GM18867 (cell line): ENCODE measurements around the gene PIM2.

ENCODE experiments used
- ATAC-seq: cut with Tn5 transposase; IDR thresholded peaks from one replicate; pipeline ENCODE4 v1.9.1; 2021; ENCODE audit warnings: mild to moderate bottlenecking, moderate library complexity; ENCODE audit not compliant: unreplicated experiment

Gene PIM2

GRCh38 chrX:48918643-48919340 is at the start of gene PIM2:
Gene PIM2, minus strand, starts transcription at chrX:48919024. Its CDS starts 190 bp downstream, at chrX:48918834.
- peak; percentile 64 for ATAC-seq

GRCh38 chrX:48968377-48968776 is 49.6 kb upstream of the PIM2 start:
- ATAC-seq: no peak

- no peak for ATAC-seq
Observed at GRCh38 chrX:48966796-48967579, 48.2 kb upstream of the PIM2 start.

GRCh38 chrX:48965959-48966358 is 47.1 kb upstream of the PIM2 start:
- ATAC-seq: no peak

GRCh38 chrX:48961585-48962091 is 42.8 kb upstream of the PIM2 start:
- ATAC-seq: no peak

- ATAC-seq: no peak
Observed at GRCh38 chrX:48960291-48960690, 41.5 kb upstream of the PIM2 start.

GRCh38 chrX:48958635-48959094 is 39.8 kb upstream of the PIM2 start:
- no peak for ATAC-seq

- ATAC-seq: peak; percentile 81
Observed at GRCh38 chrX:48957827-48958634, 39.2 kb upstream of the PIM2 start.

- ATAC-seq: peak; percentile 37
Observed at GRCh38 chrX:48957477-48957826, 38.6 kb upstream of the PIM2 start, which contains the start of gene OTUD5. Gene OTUD5, minus strand, starts transcription at chrX:48957607. Its CDS starts 37 bp downstream, at chrX:48957570.

GRCh38 chrX:48956728-48957414 is 38.0 kb upstream of the PIM2 start:
- no peak for ATAC-seq

- no peak for ATAC-seq
Observed at GRCh38 chrX:48948589-48948988, 29.8 kb upstream of the PIM2 start.

- peak; percentile 64 for ATAC-seq
Observed at GRCh38 chrX:48945517-48946348, 26.9 kb upstream of the PIM2 start.

- no peak for ATAC-seq
Observed at GRCh38 chrX:48942895-48943294, 24.1 kb upstream of the PIM2 start.

- ATAC-seq: no peak
Observed at GRCh38 chrX:48940404-48940955, 21.7 kb upstream of the PIM2 start.

- ATAC-seq: no peak
Observed at GRCh38 chrX:48939524-48940228, 20.9 kb upstream of the PIM2 start.

GRCh38 chrX:48938721-48939425 is 20.0 kb upstream of the PIM2 start:
- ATAC-seq: peak; percentile 56

GRCh38 chrX:48937054-48937907 is 18.5 kb upstream of the PIM2 start:
- ATAC-seq: peak; percentile 64
